C4-2B (cell line): ENCODE results near the gene PACSIN2.

Experiments used
- CTCF ChIP-seq: fragments of 450-650 bp; conservative IDR thresholded peaks from 2 replicates; pipeline ENCODE4 v1.5.1; 2017; ENCODE audit warnings: mild to moderate bottlenecking
- ZFX ChIP-seq: fragments of 450-650 bp; IDR thresholded peaks from 2 replicates; pipeline ENCODE4 v1.6.1; 2017

- TF ChIP-seq CTCF (no peak), ZFX (no peak)
These were observed 56.0 kb downstream of the PACSIN2 start for GRCh38 chr22:42958937-42959336.
